Rectal smooth muscle tissue (tissue), 1 donor: ENCODE data around the gene GLOD4.

Source experiments
- H3K27ac ChIP-seq: one replicate; pipeline ENCODE4 v1.7.0; 2013; ENCODE audit warnings: low read depth, low read length, inconsistent platforms
- H3K27me3 ChIP-seq: one replicate; pipeline ENCODE4 v1.7.0; 2013; ENCODE audit warnings: low read length; ENCODE audit not compliant: control insufficient read depth, insufficient read depth
- H3K36me3 ChIP-seq: one replicate; pipeline ENCODE4 v1.7.0; 2013; ENCODE audit warnings: low read length; ENCODE audit not compliant: control insufficient read depth, insufficient read depth
- H3K4me1 ChIP-seq: one replicate; pipeline ENCODE4 v1.7.0; 2013; ENCODE audit warnings: low read length; ENCODE audit not compliant: control insufficient read depth, insufficient read depth
- H3K4me3 ChIP-seq: one replicate; pipeline ENCODE4 v1.7.0; 2013; ENCODE audit warnings: low read length
- H3K9ac ChIP-seq: one replicate; pipeline ENCODE4 v1.7.0; 2013; ENCODE audit warnings: low read length

Gene GLOD4

DNA sequence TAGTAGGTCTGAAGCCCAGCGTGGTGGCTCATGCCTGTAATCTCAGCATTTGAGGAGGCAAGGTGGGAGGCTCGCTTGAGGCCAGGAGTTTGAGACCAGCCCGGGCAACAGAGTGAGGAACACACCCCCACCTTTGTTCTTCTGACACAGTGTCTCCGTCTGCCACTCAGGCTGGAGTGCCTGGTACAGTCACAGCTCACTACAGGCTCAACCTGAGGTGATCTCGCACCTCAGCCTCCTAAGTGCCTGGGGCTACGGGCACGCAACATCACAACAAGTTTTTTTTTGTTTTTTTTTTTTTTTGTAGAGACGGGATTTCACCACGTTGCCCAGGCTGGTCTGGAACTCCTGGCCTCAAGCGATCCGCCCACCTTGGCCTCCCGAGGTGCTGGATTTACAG lies 56.3 kb downstream of the GLOD4 start:
- no peak overlapping the region for H3K27ac ChIP-seq

DNA sequence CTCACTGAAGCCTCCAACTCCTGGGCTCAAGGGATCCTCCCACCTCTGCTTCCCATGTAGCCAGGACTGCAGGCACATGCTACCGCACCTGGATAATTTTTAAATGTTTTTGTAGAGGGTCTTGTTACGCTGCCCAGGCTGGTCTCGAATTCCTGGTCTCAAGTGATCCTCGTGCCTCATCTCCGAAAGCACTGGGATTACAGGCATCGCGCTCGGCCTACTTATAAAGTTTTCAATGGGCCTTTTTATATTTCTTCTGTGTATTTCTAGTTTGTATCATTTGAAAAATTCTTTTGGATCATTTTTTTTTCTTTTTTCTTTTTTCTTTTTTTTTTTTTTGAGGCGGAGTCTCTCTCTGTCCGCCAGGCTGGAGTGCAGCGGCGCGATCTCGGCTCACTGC lies 57.0 kb downstream of the GLOD4 start:
- H3K9ac ChIP-seq, result no peak overlapping the region
- no peak overlapping the region for H3K4me3 ChIP-seq
- H3K27ac ChIP-seq, result no peak overlapping the region
- no peaks in the 10 kb centered on the region for H3K4me1 ChIP-seq
- no peaks in the 10 kb centered on the region for H3K36me3 ChIP-seq
- H3K27me3 ChIP-seq, result no peaks in the 10 kb centered on the region

More for the DNA sequence above, 56.3 kb downstream of the GLOD4 start:
- H3K9ac ChIP-seq, result no peak overlapping the region
- no peaks in the 10 kb centered on the region for H3K4me1 ChIP-seq
- H3K27me3 ChIP-seq, result no peaks in the 10 kb centered on the region
- no peaks in the 10 kb centered on the region for H3K36me3 ChIP-seq
- no peak overlapping the region for H3K4me3 ChIP-seq

DNA sequence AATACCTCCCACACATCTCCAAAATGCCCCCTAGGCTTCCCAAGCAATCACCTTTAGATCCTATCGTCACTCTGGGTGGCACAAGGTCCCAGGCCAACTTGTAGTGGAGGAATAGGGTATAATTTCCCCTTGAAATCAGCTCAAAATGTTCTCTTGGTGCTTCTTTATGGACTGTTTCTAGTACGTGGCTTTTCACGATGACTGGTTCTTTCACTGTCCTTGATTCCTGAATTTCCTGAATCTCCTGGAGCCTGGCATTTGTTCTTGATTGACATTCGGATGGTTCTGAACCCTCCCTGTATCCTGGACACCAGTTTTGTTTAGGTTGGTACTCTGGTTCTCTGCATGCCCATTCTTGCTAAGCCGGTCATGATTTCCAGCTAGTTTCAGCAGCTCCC lies 60.5 kb downstream of the GLOD4 start:
- H3K27ac ChIP-seq, result no peak overlapping the region
- no peak overlapping the region for H3K4me3 ChIP-seq

DNA sequence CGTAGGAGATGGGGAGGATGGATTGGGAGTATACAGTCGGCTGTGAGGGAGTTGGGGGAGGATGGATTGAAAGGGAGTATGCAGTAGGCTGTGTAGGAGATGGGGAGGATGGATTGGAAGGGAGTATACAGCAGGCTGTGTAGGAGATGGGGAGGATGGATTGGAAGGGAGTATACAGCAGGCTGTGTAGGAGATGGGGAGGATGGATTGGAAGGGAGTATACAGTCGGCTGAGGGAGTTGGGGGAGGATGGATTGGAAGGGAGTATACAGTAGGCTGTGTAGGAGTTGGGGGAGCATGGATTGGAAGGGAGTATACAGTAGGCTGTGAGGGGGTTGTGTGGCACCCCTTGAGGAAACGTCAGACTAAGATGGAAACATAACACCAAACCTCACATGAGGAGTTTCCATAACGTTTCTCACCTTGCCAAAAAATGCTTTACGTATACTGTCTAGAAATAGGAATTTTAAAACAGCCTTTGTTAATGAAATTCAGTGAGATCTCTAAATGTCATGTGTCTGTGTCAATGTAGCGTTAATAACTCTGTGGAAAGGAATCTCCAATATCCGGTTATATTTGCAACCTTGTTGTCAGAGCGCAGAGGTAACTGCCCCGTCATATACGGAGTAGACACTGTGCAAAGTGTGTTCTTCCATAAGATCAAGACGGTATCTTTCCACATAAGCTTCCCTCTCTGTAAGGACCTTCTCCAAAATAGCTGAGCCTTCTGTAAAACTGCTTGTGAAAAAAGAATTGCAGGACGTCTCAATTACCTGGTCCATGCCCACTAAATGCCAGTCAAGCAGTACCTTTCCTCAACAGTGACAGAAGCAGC lies 61.2 kb downstream of the GLOD4 start:
- Histone ChIP-seq H3K36me3 (no peaks in the 10 kb centered on the region), H3K27ac (no peak overlapping the region), H3K9ac (no peak overlapping the region), H3K27me3 (no peaks in the 10 kb centered on the region), H3K4me1 (no peaks in the 10 kb centered on the region), H3K4me3 (no peak overlapping the region)

More for the DNA sequence above, 60.5 kb downstream of the GLOD4 start:
- Histone ChIP-seq H3K4me1 (no peaks in the 10 kb centered on the region), H3K9ac (no peak overlapping the region), H3K36me3 (no peaks in the 10 kb centered on the region), H3K27me3 (no peaks in the 10 kb centered on the region)

DNA sequence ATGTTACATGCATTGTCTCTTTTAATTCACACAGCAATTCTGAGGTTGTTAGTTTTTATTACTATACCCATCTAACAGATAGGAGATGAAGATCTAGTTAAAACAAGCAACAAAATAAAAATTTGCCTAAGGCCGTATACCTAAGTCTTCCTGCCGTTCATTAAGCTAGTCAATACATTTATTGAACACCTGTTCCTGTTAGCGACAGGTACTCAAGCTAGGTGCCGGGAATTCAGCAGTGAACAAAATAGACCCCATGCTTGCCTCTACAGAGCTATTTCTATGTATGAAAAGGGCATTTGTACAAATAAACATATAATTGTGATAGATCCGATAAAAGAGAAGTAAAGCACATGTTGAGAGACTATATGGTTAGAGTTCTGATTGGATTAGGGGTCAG lies 64.0 kb downstream of the GLOD4 start:
- no peak overlapping the region for H3K27ac ChIP-seq
- H3K4me1 ChIP-seq, result no peaks in the 10 kb centered on the region
- H3K4me3 ChIP-seq, result no peak overlapping the region
- H3K9ac ChIP-seq, result no peak overlapping the region
- H3K36me3 ChIP-seq, result no peaks in the 10 kb centered on the region
- H3K27me3 ChIP-seq, result no peaks in the 10 kb centered on the region
